SKM-1 treated with dmso at 0.1 percent for 144 hours (cell line): ENCODE results near the gene ARHGAP19.

ENCODE experiments used
- DNase-seq: peaks from one replicate; lab custom pipeline; 2025; ENCODE audit not compliant: unreplicated experiment; lab: John Stamatoyannopoulos, UW

The ARHGAP19 gene, protein sequence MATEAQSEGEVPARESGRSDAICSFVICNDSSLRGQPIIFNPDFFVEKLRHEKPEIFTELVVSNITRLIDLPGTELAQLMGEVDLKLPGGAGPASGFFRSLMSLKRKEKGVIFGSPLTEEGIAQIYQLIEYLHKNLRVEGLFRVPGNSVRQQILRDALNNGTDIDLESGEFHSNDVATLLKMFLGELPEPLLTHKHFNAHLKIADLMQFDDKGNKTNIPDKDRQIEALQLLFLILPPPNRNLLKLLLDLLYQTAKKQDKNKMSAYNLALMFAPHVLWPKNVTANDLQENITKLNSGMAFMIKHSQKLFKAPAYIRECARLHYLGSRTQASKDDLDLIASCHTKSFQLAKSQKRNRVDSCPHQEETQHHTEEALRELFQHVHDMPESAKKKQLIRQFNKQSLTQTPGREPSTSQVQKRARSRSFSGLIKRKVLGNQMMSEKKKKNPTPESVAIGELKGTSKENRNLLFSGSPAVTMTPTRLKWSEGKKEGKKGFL

DNA sequence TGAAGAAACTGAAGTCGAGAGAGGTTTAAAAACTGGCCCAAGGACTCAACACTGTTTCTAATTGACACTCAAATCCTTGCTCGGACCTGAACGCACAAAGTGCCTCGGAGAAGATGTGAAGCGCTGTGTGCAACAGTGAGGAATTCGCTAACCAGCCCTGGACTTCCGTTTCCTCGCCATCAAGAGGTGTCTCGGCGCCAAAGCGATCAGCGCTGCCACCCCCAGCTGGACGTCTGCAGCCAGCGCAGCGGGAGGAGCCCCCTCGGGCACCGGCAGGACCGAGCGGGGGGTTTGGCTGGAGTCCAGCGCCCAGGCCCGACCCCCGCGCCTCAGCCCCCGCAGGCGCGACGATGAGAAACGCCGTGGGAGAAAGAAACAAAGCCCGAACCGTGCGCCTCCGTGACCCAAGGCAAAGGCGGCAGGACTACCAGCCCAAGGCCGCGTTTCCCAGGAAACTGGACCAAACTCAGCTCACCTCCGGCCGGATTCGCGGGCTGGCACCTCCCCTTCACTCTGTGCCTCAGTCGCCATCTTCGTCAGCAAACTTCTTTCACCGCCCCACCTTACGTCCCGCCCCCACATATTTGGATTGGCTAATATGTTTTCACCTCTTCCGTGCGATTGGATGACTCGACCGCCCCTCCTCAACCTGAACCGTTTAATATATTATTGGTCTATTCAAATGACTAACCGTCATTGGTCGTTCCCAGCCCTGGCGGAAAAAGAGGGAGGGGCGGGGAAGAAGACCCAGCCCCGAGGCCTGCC, at the start of gene ARHGAP19:
Gene ARHGAP19 (minus strand): TSS at position 541 of the 765 bp plus-strand sequence. CDS start 10 bp downstream, at position 531.
- peak; percentile 99 for DNase-seq

DNA sequence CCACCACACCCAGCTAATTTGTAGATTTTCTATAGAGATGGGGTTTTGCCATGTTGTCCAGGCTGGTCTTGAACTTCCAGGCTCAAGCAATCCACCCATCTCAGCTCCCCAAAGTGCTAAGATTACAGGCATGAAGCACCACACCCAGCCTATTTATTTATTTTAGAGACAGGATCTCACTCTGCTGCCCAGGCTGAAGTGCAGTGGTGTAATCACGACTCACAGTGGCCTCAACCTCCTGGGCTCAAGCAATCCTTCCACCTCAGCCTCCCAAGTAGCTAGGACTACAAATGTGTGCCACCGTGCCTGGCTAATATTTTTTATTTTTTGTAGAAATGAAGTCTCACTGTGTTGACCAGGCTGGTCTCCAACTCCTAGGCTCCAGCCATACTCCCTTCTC, 49.0 kb upstream of the ARHGAP19 start:
- DNase-seq = no peak

DNA sequence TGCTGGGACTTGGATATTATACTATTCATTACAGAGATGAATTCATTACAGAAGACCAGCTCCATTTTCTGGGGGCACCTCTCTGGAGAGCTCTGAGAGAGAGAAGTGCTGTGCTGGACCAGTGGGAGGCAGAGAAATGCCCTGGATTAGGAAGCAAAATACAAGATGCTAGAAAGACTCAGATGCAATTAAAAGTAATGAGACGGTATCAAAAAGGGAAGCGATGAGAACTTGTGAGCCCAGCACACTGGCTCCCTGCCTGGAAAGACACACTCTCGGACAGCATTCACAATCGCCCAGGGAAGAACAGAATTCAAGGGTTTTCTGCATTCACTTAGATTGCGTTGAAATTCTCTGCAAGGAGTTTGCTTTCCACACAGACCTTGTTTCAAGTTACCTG, 45.6 kb upstream of the ARHGAP19 start:
- DNase-seq = no peak

DNA sequence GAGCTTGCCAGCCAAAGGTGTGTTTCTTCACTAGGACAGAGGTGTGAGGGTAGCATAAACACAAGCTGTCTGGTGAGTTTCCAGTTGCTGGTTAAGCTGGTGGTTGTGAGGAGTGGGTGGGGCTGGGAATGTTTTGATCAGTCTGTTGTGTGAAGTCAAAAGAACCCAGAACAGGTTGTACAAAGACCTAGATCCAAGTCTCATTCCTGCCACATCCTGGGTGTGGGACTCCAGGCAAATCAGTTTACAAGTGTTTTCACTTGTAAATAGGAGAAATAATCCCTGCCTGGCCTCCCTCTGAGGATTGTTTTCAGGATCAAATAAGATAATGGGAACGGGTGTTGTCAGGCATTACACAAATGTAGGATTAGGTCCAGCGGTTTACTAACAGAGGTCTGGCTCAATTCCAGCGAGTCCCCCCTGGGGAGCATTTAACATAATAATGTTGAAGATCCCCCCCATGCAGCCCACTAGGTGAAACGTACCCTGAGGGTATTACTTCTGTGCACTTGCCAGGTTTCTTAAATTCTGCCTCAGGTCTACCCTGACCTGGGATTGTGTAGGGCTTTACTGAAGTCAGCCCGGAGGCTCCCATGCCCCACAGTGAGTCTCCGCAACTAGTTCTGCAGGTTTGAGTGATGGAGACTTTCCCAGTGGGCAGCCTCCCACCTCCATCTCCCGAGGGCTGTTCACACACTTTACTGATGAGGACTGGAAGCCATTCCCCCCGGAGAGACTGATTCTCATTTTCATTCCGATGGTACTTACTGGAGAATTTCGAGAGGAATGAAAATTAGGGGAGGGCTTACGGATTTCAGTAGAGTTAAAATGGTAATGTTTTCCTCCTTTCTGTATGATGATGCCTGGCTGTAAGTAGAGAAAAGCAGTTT, 44.8 kb upstream of the ARHGAP19 start:
- DNase-seq = no peak

DNA sequence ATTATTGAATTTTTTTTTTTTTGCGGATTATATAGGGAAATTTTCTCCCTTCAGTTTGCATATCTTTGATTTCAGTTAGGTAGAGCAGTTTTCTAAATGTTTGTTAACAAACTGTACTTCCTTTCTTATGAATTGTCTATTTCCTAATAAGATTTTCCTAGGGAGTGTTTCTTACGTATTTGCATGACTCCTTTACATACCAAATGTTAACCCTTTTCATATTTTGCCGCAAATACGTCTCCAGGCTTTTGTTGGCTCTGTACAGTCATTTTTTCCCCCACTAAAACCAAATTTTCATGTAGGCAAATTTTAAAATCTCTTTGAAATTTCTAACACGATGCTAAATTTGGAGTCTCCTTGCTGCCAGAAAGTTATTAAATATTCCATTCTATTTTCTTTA, 44.0 kb upstream of the ARHGAP19 start:
- DNase-seq = no peak

DNA sequence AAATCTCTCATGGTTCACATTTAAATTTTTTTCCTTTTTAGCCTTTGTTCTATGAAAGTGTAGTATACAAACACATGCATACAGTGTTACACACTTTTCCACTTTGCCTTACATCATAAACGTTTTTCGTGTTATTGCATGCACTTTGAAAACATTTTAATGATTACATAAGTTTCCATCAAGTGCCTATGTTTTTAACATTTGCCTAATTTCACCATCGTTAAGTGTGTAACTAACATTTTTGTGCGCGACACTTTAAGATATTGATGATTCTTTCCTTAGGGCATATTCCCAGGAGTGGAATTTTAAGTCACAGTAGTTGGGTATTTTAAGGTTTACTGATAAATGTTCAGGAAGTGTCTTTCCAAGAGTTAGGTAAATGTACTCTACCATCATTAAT, 43.6 kb upstream of the ARHGAP19 start:
- no peak for DNase-seq

DNA sequence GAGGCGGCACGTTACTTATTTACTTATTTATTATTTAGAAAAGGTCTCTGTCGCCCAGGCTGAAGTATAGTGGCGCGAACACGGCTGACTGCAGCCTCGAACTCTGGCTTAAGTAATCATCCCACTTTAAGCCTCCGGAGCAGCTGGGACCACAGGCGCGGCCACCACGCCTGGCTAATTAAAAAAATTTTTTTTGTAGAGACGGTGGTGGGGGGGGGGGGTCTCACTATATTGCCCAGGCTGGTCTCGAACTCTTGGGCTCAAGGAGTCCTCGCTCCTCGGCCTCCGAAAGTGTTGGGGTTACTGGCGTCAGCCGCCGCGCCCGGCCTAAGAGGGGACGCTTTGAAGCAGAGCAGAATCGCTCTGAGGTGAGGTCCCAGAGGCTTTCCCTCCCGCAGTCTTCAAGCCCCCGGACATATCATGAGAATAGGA, 42.8 kb upstream of the ARHGAP19 start:
- no peak for DNase-seq

DNA sequence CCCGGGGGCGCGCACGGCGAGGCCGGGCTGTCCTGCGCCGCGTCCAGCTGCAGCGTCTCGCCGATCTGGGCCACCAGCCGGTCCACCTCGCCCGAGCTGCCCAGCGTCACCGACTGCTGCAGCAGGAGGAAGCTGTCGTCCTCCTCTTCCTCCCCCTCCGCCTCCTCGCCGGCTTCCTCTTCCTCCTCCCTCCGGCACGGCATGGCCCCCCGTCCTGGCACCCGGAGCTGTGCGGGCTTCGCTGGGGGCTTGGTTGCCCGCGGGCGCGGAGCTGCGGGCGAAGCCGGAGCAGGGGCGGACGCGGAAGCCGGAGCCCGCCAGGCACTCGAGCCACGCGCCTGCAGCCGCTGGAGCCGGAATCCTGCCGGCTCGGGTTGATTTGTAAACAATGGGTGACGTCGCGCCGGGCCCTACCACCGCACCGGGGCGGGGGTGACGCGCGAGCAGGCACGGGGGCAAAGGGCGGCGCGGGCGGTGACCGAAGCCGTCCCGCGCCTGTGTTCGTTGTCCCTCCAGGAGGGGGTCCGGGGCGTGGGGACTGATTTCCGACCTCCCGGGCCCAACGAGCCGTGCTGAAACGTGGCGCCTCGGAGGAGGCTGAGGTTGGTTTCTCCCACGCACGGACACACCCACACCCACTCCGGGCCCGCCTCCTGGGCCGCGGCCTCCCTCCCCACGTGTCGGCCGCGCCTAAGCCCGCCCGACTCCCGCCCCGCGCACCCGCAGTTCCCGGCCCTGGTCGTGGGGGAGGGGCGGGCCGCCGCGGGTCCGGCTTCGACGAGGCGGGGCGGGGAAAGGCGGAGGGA, 42.1 kb upstream of the ARHGAP19 start, which contains the start of gene FRAT2:
Gene FRAT2 (minus strand): TSS at position 360 of the 806 bp plus-strand sequence. CDS start 157 bp downstream, at position 203.
- DNase-seq = peak; percentile 82

DNA sequence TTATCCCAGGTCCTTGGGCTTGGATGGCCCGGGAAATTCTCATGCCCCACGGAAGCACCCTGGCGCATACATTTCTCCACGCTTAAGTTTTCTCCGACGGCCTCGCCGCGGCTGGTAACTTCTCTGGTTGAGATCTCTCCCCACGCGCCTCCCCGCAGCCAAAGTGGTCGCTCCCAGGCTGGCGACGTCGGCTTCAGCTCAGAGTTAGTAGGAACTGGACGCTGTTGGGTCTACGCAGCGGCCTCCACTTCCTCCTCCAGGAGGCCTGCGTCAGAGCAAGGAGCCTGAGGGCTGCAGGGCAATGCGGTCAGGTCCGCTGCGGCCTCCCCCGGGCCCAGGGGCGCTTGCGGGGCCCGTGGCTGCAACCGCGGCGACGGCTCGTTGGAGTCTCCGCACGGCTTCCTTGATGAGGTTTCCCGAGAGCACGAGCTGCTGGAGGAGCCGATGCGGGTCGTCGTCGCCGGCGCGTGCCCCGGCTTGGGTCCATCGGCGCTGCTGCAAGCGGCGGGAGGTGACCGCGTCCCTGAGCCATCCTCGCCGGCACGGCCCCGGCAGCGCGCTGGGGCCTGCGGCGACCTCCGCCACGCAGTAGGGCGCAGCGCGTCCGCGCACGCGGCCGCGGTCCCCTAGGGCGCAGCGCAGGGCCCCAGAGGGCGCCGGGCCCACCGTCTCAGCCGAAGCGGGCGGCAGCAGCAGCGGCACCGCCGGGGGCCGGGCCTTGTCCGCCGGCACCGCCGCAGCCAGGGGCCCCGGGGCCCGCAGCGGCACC, 41.3 kb upstream of the ARHGAP19 start:
- DNase-seq = peak; percentile 65

DNA sequence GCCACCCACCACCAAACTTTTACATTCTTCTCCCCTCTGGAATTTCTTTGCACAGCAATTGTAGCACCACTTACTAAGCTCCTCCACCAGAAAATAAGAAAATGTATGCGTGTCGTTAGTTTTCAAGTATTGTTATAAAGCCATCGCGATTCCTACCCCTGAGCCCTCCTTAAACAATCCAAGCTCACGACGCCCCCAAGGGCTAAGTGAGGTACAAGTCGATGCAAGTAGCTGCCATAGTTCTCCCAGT, 40.8 kb upstream of the ARHGAP19 start:
- DNase-seq = no peak

DNA sequence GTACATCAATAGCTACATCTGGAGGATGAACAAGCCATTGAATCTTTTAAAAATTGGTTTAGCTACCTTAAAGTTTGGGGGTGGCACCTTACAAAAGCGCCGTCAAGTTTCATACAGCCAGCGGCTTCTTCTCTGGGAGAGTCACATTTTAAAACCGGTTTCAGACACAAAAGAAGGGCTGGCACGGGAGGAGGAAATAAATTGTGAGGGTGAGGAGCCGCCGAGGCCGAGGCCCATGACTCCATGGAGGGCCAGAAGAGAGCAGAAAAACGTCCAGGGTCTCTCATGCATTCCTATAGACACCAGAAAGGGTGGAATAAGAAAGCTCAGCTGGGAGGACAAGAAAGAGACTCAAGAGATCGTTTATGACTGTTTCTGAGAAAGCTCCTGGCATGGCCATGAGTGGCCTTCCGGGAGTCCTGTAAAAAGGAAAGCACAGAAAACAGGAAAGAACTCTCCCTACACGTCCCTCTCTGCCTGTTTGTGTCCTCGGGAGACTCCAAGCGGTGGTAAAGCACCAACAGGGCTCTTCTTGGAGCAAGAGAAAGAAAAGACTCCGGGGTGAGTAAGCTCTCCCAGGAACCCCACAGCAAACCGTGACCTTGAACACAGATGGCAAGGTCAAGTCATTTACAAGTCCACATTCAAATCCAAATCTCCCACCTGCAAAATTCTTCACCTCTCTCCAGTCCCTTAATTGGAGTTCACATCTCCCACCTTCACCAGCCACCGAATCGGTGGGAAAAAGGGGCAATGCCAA, 40.3 kb upstream of the ARHGAP19 start:
- no peak for DNase-seq

DNA sequence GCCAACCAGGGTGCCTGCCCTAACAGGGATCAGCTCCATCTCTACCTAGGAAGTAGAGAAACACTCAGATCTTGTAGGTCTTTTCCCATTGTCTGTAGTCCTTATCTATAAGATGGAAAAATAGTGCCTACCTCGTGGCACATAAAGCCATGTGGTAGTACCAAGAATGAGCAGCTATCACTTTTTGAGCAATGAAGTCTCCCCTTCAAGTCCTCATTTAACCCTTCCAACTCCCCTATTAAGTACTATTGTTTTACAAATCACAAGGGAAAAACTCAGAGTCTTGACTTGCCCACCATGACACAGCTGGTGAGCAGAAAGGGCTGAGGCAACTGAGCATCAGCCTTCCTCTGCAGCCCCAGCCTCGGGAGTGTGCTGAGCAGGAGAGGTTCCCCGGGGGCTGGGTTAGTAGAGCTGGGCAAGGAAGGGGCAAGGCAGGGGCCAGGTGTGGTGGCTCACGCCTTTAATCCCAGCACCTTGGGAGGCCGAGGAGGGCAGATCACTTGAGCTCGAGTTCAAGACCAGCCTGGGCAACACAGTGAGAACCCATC, 38.8 kb upstream of the ARHGAP19 start:
- DNase-seq = no peak

DNA sequence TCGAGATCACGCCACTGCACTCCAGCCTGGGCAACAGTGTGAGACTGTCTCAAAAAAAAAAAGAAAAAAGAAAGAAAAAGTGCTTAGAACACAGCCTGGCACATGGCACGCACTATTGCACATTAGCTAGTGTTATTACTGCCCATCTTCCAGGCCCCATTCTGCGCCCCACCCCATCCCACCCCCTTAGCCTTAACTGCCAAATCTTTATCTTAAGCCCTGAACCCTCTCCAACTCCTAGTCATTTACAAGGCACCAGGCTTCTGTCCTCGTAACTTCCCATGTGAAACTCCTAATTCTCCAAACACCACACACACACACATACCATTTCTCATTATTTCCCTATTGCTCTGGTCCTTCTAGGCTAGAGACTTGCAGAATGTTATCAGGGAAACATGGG, 37.3 kb upstream of the ARHGAP19 start:
- DNase-seq = no peak

DNA sequence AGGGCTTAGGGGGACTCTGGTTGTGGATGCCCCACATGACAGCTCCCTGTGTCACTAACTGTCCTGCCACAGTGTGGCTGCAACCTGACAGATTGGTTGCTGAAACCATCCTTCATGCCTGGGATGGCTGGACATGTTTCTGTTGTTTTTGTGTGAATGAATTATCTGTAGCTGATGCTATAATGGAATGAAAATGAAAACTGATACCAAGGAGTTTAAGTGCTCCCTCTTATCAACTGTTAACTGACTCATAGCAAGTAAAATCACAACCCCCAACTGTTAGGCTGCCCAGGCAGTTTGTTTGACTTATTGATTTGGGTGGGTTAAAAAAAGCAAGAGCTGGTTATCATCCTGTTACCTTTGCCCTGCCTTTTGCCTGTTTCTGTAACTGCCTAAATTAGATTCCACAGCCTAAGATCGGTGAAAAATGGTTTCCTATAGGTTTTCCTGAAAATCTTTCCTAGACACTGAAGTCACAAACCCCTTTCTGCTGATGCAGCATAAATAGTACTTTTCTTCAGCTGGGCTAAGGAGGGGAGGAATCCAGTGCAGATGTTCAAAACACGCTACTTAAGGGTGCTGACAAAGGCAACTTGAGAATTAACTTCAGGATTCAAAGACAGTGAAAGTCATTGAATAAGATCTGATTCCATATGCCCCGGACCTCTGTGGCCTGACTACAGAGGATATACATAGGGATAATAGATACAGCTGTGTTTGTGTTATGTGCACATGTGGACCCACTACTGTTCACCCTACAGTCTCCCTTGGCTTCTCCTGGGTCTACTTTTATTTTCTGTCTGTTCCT, 36.4 kb upstream of the ARHGAP19 start:
- no peak for DNase-seq

DNA sequence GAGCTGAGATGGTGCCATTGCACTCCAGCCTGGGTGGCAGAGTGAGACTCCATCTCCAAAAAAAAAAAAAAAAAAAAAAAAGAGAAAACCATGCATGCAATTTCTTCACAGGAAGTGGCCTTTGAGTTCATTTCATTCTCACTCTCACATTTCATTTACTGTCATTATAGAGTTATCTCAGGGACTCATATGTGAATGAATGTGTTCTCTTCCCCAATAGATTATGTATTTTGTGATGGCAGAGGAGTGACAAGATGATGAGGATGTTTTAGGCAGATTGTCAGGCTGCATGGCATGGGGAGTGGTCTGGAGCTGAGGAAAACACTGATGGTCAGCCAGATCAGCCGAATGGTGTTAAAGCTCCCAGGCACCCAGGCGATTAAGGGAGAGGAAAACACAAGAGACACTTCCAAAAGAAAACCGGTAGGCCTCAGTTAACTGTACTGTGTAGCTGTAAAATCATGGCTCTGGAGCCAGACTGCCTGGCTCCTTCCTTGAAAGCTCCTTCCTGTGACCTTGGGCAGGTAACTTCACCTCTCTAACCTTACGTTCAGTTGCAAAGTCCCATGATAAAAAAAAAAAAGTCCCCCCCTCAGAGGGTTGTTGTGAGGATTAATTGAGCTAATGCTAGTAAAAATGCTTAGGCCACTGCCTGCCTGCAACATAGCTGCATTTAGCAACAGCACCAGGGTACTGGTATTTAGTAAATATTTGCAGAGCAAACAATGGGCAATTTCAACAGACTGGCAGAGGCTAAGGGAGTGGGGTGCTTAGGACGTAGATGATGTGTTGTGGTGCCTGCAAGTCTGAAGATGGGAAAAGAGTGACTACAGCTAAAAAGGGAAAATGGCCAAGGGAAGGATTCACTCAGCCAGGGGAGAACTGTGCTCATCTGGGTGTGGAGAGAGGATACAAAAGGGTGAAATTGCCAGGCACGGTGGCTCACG, 35.2 kb upstream of the ARHGAP19 start:
- no peak for DNase-seq

DNA sequence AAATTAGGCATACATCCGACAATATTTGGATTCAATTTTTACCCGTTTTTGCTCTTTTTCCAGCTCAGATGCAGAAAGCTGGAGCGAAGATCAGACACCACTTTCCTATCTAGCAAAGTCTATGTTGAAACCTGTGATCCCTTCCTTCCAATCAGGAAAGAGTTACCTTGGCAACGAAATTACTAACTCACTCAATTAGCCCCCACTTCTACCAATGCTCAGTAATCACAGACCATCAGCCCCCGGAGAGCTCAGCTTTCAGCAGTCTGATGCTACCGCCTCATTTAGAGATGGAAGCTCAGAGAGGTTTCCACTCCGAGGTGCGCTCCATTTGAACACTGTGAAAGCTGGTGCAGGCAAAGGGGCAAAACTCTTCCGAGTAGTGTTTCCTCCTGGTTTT, 33.3 kb upstream of the ARHGAP19 start:
- no peak for DNase-seq

DNA sequence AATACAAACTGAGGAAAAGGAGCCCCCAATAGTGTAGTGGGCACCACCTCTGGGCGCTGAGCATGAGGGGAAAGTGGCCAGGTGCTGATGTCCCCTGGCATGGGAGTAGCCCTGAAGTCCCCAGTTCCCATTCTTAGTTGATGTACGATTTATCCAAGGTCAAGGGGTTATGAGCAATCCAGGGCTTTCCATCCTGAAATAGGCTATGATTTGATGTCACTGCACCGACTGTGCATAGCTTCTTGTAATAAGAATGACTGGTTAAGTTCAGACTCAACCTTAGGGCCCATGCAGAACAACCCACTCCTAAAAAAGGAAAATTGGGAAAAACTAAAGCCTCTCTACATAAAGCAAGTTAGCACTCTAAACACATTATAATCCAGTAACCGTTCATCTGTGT, 31.1 kb upstream of the ARHGAP19 start:
- DNase-seq = no peak
